Measurements from ENCODE around the gene DENND2C.

GRCh38 chr1:114540821-114541220 lies 129.0 kb downstream of the DENND2C start:
- TF ChIP-seq CTCF (IDR thresholded peaks at IDR 0.05; ENCODE audit: poor library complexity, severe bottlenecking), result no peak
- TF ChIP-seq EZH2 (IDR thresholded peaks at IDR 0.05; ENCODE audit: borderline replicate concordance, insufficient read depth, low read length, poor library complexity, severe bottlenecking), result no peak
- TF ChIP-seq TAF1 (IDR thresholded peaks at IDR 0.05; ENCODE audit: low read depth), result no peak
- no peak for TF ChIP-seq RAD21 (conservative IDR thresholded peaks at IDR 0.05)
- no peak for TF ChIP-seq EP300 (conservative IDR thresholded peaks at IDR 0.05; ENCODE audit: poor library complexity, severe bottlenecking)
- no peak for TF ChIP-seq POLR2AphosphoS5 (IDR thresholded peaks at IDR 0.05)
- TF ChIP-seq REST (IDR thresholded peaks at IDR 0.05; ENCODE audit: borderline replicate concordance), result no peak
